Right lobe of liver (tissue), 4 donors: ENCODE data around the gene CCL3.

Experiments used
- CTCF ChIP-seq, 4 donors: fragments of 200-600 bp in 3 of 4; fragments of 450-650 bp in 1 of 4; IDR thresholded peaks; one replicate each; pipeline versions ENCODE4 v1.5.1 to v1.8.0; 2016 to 2022; ENCODE audit warnings: antibody characterized with exemption in 4 of 4, mild to moderate bottlenecking in 2 of 4
- POLR2A ChIP-seq: fragments of 450-650 bp; IDR thresholded peaks from one replicate; pipeline ENCODE4 v1.6.1; 2017; ENCODE audit warnings: antibody characterized with exemption, mild to moderate bottlenecking
- donor health status: DM: no; HTN: no; CAD: no.
- donor health status: DM: no; HTN: no; CAD: no.
- donor health status: DM: no; HTN: yes; CAD: no.

- no peak for TF ChIP-seq CTCF (IDR thresholded peaks at IDR 0.05)
- TF ChIP-seq POLR2A, result no peak
Measured at GRCh38 chr17:36135465-36135864, 45.5 kb upstream of the CCL3 start.
